IMR-90 (cell line): ENCODE data around the gene HPS6. TPM values are rescaled to one million over a fixed set of nuclear protein-coding genes. Genes with fewer than 3 reads are reported as not detected.

ENCODE experiments used
- ATAC-seq: fragments of 200-7000 bp; cut with Tn5 transposase; 2 replicates; pipeline ENCODE4 v1.9.1; 2020; ENCODE audit warnings: low read depth, mild to moderate bottlenecking, moderate library complexity
- BruUV-seq: library from RNA; stranded (reverse); fragments of 400-500 nt; replicated peaks from 2 replicates; lab custom pipeline; 2021; lab: Mats Ljungman, UMichigan
- CTCF ChIA-PET: fragments of 300-600 bp; formaldehyde crosslinking; extraction: SDS; loops from one replicate; lab custom pipeline; 2021; ENCODE audit warnings: antibody characterized with exemption; lab: Yijun Ruan, JAX
- POLR2A ChIA-PET: fragments of 300-600 bp; sonication (Branson Sonifier 250); formaldehyde crosslinking; loops from one replicate; lab custom pipeline; 2022; ENCODE audit warnings: antibody characterized with exemption; ENCODE audit not compliant: unreplicated experiment; lab: Charles Lee
- DNase-seq: peaks from one replicate; pipeline ENCODE4 v3.0.0; 2013
- H2AFZ ChIP-seq: replicated peaks from 2 replicates; pipeline ENCODE3; 2013; ENCODE audit warnings: low read length, mild to moderate bottlenecking; ENCODE audit not compliant: poor library complexity
- H2AK5ac ChIP-seq: 2 replicates; pipeline ENCODE4 v1.6.1; 2013; ENCODE audit warnings: low read depth, low read length, inconsistent platforms
- H2AK9ac ChIP-seq: replicated peaks from 2 replicates; pipeline ENCODE3; 2013; ENCODE audit warnings: mild to moderate bottlenecking, low read depth, low read length, moderate library complexity; ENCODE audit not compliant: poor library complexity
- H2BK120ac ChIP-seq: 2 replicates; pipeline ENCODE4 v1.6.1; 2013; ENCODE audit warnings: low read depth, low read length, inconsistent platforms
- H2BK15ac ChIP-seq: 3 replicates; pipeline ENCODE4 v1.6.1; 2013; ENCODE audit warnings: low read depth, low read length, inconsistent platforms
- H2BK20ac ChIP-seq: 2 replicates; pipeline ENCODE4 v1.6.1; 2013; ENCODE audit warnings: low read depth, mild to moderate bottlenecking, inconsistent platforms, low read length, moderate library complexity
- H2BK5ac ChIP-seq: 2 replicates; pipeline ENCODE4 v1.6.1; 2013; ENCODE audit warnings: mild to moderate bottlenecking, low read depth, low read length, inconsistent platforms; ENCODE audit not compliant: poor library complexity, severe bottlenecking
- H3K14ac ChIP-seq: replicated peaks from 2 replicates; pipeline ENCODE4 v1.6.1; 2013; ENCODE audit warnings: low read depth, low read length, inconsistent platforms
- H3K18ac ChIP-seq: 2 replicates; pipeline ENCODE4 v1.6.1; 2013; ENCODE audit warnings: low read depth, low read length, control low read depth
- H3K23ac ChIP-seq: 2 replicates; pipeline ENCODE4 v1.6.1; 2013; ENCODE audit warnings: low read depth, low read length, inconsistent platforms
- H3K27ac ChIP-seq: 2 replicates; pipeline ENCODE4 v1.5.1; 2013; ENCODE audit warnings: mild to moderate bottlenecking, control low read depth, low read length; ENCODE audit not compliant: insufficient read depth
- H3K27me3 ChIP-seq: 2 replicates; pipeline ENCODE4 v1.6.1; 2013; ENCODE audit warnings: low read length; ENCODE audit not compliant: control insufficient read depth, insufficient read depth
- H3K36me3 ChIP-seq: 2 replicates; pipeline ENCODE4 v1.6.1; 2013; ENCODE audit warnings: low read length, mixed read lengths; ENCODE audit not compliant: control insufficient read depth, insufficient read depth
- H3K4ac ChIP-seq: 2 replicates; pipeline ENCODE4 v1.6.1; 2013; ENCODE audit warnings: low read depth, low read length, inconsistent platforms
- H3K4me1 ChIP-seq: 2 replicates; pipeline ENCODE4 v1.6.1; 2013; ENCODE audit warnings: low read length, mixed read lengths; ENCODE audit not compliant: control insufficient read depth, insufficient read depth
- H3K4me2 ChIP-seq: 2 replicates; pipeline ENCODE4 v1.6.1; 2013; ENCODE audit warnings: low read depth, mild to moderate bottlenecking, control low read depth, low read length, moderate library complexity
- H3K4me3 ChIP-seq: 2 replicates; pipeline ENCODE4 v1.5.1; 2013; ENCODE audit warnings: low read depth, mild to moderate bottlenecking, control low read depth, low read length, moderate library complexity; ENCODE audit not compliant: insufficient read depth
- H3K56ac ChIP-seq: 2 replicates; pipeline ENCODE4 v1.6.1; 2013; ENCODE audit warnings: low read length, inconsistent platforms; ENCODE audit not compliant: insufficient read depth; ENCODE audit errors: extremely low read depth
- H3K79me1 ChIP-seq, 2 experiments: 2 replicates each; pipeline ENCODE4 v1.6.1; 2013; ENCODE audit warnings: low read length in 2 of 2, inconsistent platforms in 1 of 2, low read depth in 1 of 2
- H3K9ac ChIP-seq: 2 replicates; pipeline ENCODE4 v1.6.1; 2013; ENCODE audit warnings: low read depth, low read length, control low read depth
- H3K9me1 ChIP-seq: 2 replicates; pipeline ENCODE4 v1.6.1; 2013; ENCODE audit warnings: low read length, inconsistent platforms; ENCODE audit not compliant: insufficient read depth
- H3K9me3 ChIP-seq: 2 replicates; pipeline ENCODE4 v1.6.1; 2013; ENCODE audit warnings: low read length; ENCODE audit not compliant: control insufficient read depth, insufficient read depth
- H4K20me1 ChIP-seq: 2 replicates; pipeline ENCODE4 v1.6.1; 2013; ENCODE audit warnings: low read length, inconsistent platforms; ENCODE audit not compliant: insufficient read depth
- H4K5ac ChIP-seq: 2 replicates; pipeline ENCODE4 v1.6.1; 2013; ENCODE audit warnings: mild to moderate bottlenecking, low read depth, low read length, control low read depth
- H4K8ac ChIP-seq, 2 experiments: 2 replicates each; pipeline ENCODE4 v1.6.1; 2013; ENCODE audit warnings: low read depth in 2 of 2, low read length in 2 of 2, control low read depth in 1 of 2, inconsistent platforms in 1 of 2
- H4K91ac ChIP-seq: 2 replicates; pipeline ENCODE4 v1.6.1; 2013; ENCODE audit warnings: low read depth, low read length, inconsistent platforms; ENCODE audit not compliant: insufficient read depth
- BHLHE40 ChIP-seq: fragments of 150-350 bp; IDR thresholded peaks from 2 replicates; pipeline ENCODE4 v1.6.1; 2016; ENCODE audit warnings: mild to moderate bottlenecking, low read depth, low read length
- CEBPB ChIP-seq: IDR thresholded peaks from 2 replicates; pipeline ENCODE4 v1.6.1; 2012; ENCODE audit warnings: low read depth, low read length, improper control_type of control experiment
- CTCF ChIP-seq: conservative IDR thresholded peaks from 2 replicates; pipeline ENCODE4 v1.5.1; 2012; ENCODE audit warnings: mild to moderate bottlenecking, low read depth, low read length, improper control_type of control experiment
- ELK1 ChIP-seq: fragments of 150-350 bp; IDR thresholded peaks from 2 replicates; pipeline ENCODE4 v1.6.1; 2016; ENCODE audit warnings: low read depth, mild to moderate bottlenecking, low read length, moderate library complexity, borderline replicate concordance
- FOS ChIP-seq: fragments of 150-350 bp; IDR thresholded peaks from 2 replicates; pipeline ENCODE4 v1.6.1; 2016; ENCODE audit warnings: low read depth, low read length
- MAFK ChIP-seq: IDR thresholded peaks from 2 replicates; pipeline ENCODE4 v1.6.1; 2012; ENCODE audit warnings: low read depth, low read length, improper control_type of control experiment
- MAZ ChIP-seq: IDR thresholded peaks from 2 replicates; pipeline ENCODE4 v1.6.1; 2012; ENCODE audit warnings: low read depth, mild to moderate bottlenecking, low read length, improper control_type of control experiment, moderate library complexity, borderline replicate concordance
- NFE2L2 ChIP-seq: fragments of 150-350 bp; IDR thresholded peaks from 2 replicates; pipeline ENCODE4 v1.6.1; 2016; ENCODE audit warnings: low read depth, mild to moderate bottlenecking, low read length
- POLR2A ChIP-seq: IDR thresholded peaks from 2 replicates; pipeline ENCODE4 v1.6.1; 2012; ENCODE audit warnings: mild to moderate bottlenecking, low read depth, low read length
- RAD21 ChIP-seq: IDR thresholded peaks from 2 replicates; pipeline ENCODE4 v1.6.1; 2012; ENCODE audit warnings: low read length, improper control_type of control experiment
- RCOR1 ChIP-seq: IDR thresholded peaks from 2 replicates; pipeline ENCODE4 v1.6.1; 2012; ENCODE audit warnings: mild to moderate bottlenecking, low read length, improper control_type of control experiment; ENCODE audit not compliant: insufficient replicate concordance
- RFX5 ChIP-seq: IDR thresholded peaks from 2 replicates; pipeline ENCODE4 v1.8.0; 2012; ENCODE audit warnings: low read depth, mild to moderate bottlenecking, low read length, moderate library complexity
- SMC3 ChIP-seq: fragments of 150-350 bp; IDR thresholded peaks from 2 replicates; pipeline ENCODE4 v1.6.1; 2016; ENCODE audit warnings: low read depth, mild to moderate bottlenecking, antibody characterized with exemption, low read length, moderate library complexity
- USF2 ChIP-seq: fragments of 150-350 bp; IDR thresholded peaks from 2 replicates; pipeline ENCODE4 v1.6.1; 2017; ENCODE audit warnings: mild to moderate bottlenecking, antibody characterized with exemption, low read length, low read depth
- WGBS, 2 experiments: methylation state at CpG; one replicate each; pipeline versions ENCODE4 v1.1.5 to v1.1.7; 2013; ENCODE audit warnings: missing lambda C conversion rate in 2 of 2; ENCODE audit not compliant: insufficient read length in 1 of 2; ENCODE audit errors: extremely low coverage in 2 of 2; 5-methylcytosine and 5-hydroxymethylcytosine counted together
- dilution Hi-C: fragments of 300-500 bp; cut with HindIII; formaldehyde crosslinking; loops from one replicate; pipeline ENCODE4 v1.14.3; 2018; ENCODE audit warnings: low sequenced_read_pairs; ENCODE audit not compliant: unreplicated experiment
- in situ Hi-C: fragments of 300-500 bp; cut with MboI; formaldehyde crosslinking; loops from 3 replicates; pipeline ENCODE4 v1.14.3; 2019; ENCODE audit warnings: low sequenced_read_pairs, inconsistent platforms, mixed read lengths
- intact Hi-C: fragments of 100-400 bp; cut with micrococcal nuclease; formaldehyde crosslinking; loops from 2 replicates; pipeline ENCODE4 v1.10.0; 2022
- polyA plus RNA-seq, 3 experiments: library from polyadenylated mRNA; depleted of rRNA; stranded (reverse); fragments of >200 nt; gene quantifications; 2 replicates each; pipeline ENCODE4 v1.2.3, GENCODE V29; 2012; ENCODE audit warnings: low replicate concordance in 1 of 3
- total RNA-seq: library from RNA; depleted of rRNA; stranded (reverse); fragments of >200 nt; gene quantifications from 2 replicates; pipeline ENCODE4 v1.2.3, GENCODE V29; 2012

HPS6 gene
- total and polyA plus RNA-seq, 2 of the 4 experiments (the other 2 are of a cell fraction), result 10.5 to 23.1 TPM

GRCh38 chr10:102109166-102110116 lies 44.3 kb downstream of the HPS6 start:
- Histone ChIP-seq H3K79me1 (peaks cover 25 to 86% of the 10 kb centered on the region in 2 experiments), H3K36me3 (peaks cover 62% of the 10 kb centered on the region), H3K9me3 (no peaks in the 10 kb centered on the region), H3K9ac (no peak overlapping the region), H2BK15ac (no peak overlapping the region), H2BK20ac (no peak overlapping the region), H3K4me3 (no peak overlapping the region), H4K20me1 (peaks cover 79% of the 10 kb centered on the region), H3K27me3 (no peaks in the 10 kb centered on the region), H4K91ac (no peak overlapping the region), H2BK5ac (no peak overlapping the region), H4K5ac (no peak overlapping the region), H3K9me1 (peaks cover 39% of the 10 kb centered on the region), H3K4ac (no peak overlapping the region), H2BK120ac (no peak overlapping the region), H3K4me2 (no peak overlapping the region), H3K18ac (no peak overlapping the region), H3K14ac (no peak overlapping the region), H2AK9ac (no peak overlapping the region), H4K8ac (no peak overlapping the region), H2AK5ac (no peak overlapping the region), H3K27ac (no peak overlapping the region), H2AFZ (no peak overlapping the region), H3K4me1 (peaks cover 11% of the 10 kb centered on the region), H3K23ac (no peak overlapping the region), H3K56ac (no peak overlapping the region)
- dilution Hi-C loops, result no loop called here
- DNase-seq (no peak), ATAC-seq (no peak)
- 94% methylated on average over 13 of the region's 24 CpGs; no CpG with 5 or more reads in 1 of the 2 experiments for WGBS, 2 experiments
- CTCF ChIA-PET, result no interaction called here
- intact Hi-C loops, result no loop called here
- POLR2A ChIA-PET, result no interaction called here
- no TSS peak for BruUV-seq
- in situ Hi-C loops, result no loop called here
- TF ChIP-seq FOS, result no peak
- no peak for TF ChIP-seq SMC3
- no peak for TF ChIP-seq USF2
- no peak for TF ChIP-seq BHLHE40
- no peak for TF ChIP-seq MAZ
- TF ChIP-seq NFE2L2, result no peak
- no peak for TF ChIP-seq CTCF
- TF ChIP-seq RCOR1, result no peak
- no peak for TF ChIP-seq RFX5
- no peak for TF ChIP-seq MAFK
- TF ChIP-seq RAD21, result no peak
- TF ChIP-seq CEBPB, result no peak
- TF ChIP-seq POLR2A, result no peak
- no peak for TF ChIP-seq ELK1
